OCI-LY7 (cell line): ENCODE results near the gene CCNG2.

Source experiments
- EZH2phosphoT487 ChIP-seq: fragments of 200-600 bp; sonication (generic); IDR thresholded peaks from 2 replicates; pipeline ENCODE4 v1.6.1; 2018; ENCODE audit warnings: low read depth, borderline replicate concordance, mild to moderate bottlenecking, mixed run types, antibody characterized with exemption, low read length, moderate library complexity, mixed read lengths
- TF ChIP-seq, protein P1 (sequence below): fragments of 200-600 bp; sonication (generic); conservative IDR thresholded peaks from 2 replicates; pipeline ENCODE4 v1.5.1; 2014; ENCODE audit warnings: mild to moderate bottlenecking, antibody characterized with exemption, low read length, moderate library complexity, mixed read lengths

DNA sequence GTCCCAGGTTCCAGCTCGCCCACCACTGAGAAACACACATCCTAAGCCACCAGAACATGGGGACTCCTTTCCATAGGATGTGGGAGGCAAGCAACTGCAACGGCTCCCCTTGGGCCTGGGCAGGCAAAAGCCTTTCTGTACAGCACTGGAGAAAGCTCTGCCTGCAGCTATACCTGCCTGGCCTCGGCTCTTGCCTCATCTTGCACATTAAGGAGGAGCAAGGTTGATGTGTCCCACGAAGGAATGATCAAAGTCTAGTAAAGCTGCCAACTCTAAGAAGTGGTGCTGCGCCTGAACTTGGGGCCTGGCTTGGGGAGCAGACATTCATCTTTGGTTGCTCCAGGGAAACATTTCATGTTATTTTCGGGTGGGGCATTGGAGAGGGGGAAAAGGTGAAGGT, 19.6 kb downstream of the CCNG2 start:
- TF ChIP-seq, protein P1, sequence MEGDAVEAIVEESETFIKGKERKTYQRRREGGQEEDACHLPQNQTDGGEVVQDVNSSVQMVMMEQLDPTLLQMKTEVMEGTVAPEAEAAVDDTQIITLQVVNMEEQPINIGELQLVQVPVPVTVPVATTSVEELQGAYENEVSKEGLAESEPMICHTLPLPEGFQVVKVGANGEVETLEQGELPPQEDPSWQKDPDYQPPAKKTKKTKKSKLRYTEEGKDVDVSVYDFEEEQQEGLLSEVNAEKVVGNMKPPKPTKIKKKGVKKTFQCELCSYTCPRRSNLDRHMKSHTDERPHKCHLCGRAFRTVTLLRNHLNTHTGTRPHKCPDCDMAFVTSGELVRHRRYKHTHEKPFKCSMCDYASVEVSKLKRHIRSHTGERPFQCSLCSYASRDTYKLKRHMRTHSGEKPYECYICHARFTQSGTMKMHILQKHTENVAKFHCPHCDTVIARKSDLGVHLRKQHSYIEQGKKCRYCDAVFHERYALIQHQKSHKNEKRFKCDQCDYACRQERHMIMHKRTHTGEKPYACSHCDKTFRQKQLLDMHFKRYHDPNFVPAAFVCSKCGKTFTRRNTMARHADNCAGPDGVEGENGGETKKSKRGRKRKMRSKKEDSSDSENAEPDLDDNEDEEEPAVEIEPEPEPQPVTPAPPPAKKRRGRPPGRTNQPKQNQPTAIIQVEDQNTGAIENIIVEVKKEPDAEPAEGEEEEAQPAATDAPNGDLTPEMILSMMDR: no peak
- no peak for TF ChIP-seq EZH2phosphoT487
